NB4 (cell line): ENCODE data around the gene SMARCAL1.

Experiments used
- DNase-seq: peaks from one replicate; pipeline ENCODE4 v3.0.0; 2010; ENCODE audit warnings: low read depth
- H3K4me3 ChIP-seq: one replicate; pipeline ENCODE4 v1.5.1; 2011; ENCODE audit warnings: mild to moderate bottlenecking, low read depth, low read length, moderate library complexity
- CTCF ChIP-seq: IDR thresholded peaks from one replicate; pipeline ENCODE4 v1.5.1; 2012; ENCODE audit warnings: low read depth, low read length
- MAX ChIP-seq: IDR thresholded peaks from 2 replicates; pipeline ENCODE4 v1.6.1; 2011; ENCODE audit warnings: low read depth, low read length
- MYC ChIP-seq: IDR thresholded peaks from 2 replicates; pipeline ENCODE4 v1.6.1; 2011; ENCODE audit warnings: low read depth, low read length
- POLR2A ChIP-seq: IDR thresholded peaks from 2 replicates; pipeline ENCODE4 v1.6.1; 2011; ENCODE audit warnings: mild to moderate bottlenecking; ENCODE audit not compliant: insufficient read length; ENCODE audit errors: extremely low read depth

The SMARCAL1 gene

GRCh38 chr2:216473187-216473586, 60.9 kb downstream of the SMARCAL1 start:
- no peak for DNase-seq
- H3K4me3 ChIP-seq = no peak overlapping the region
- TF ChIP-seq MYC (no peak), CTCF (no peak), MAX (no peak), POLR2A (no peak)

GRCh38 chr2:216474925-216475670, 62.8 kb downstream of the SMARCAL1 start:
- H3K4me3 ChIP-seq = no peak overlapping the region
- DNase-seq = peak; percentile 64
- TF ChIP-seq MYC (no peak), MAX (no peak), POLR2A (no peak), CTCF (no peak)

- no peak overlapping the region for H3K4me3 ChIP-seq
- peak; percentile 48 for DNase-seq
- no peak for TF ChIP-seq CTCF
- TF ChIP-seq POLR2A = no peak
- no peak for TF ChIP-seq MAX
- TF ChIP-seq MYC = no peak
Observed at GRCh38 chr2:216475767-216476166, 63.5 kb downstream of the SMARCAL1 start.

- peak; percentile 77 for DNase-seq
- no peak overlapping the region for H3K4me3 ChIP-seq
- TF ChIP-seq CTCF (no peak), POLR2A (no peak), MAX (no peak)
Observed at GRCh38 chr2:216477283-216478035, 65.2 kb downstream of the SMARCAL1 start.

- no peak overlapping the region for H3K4me3 ChIP-seq
- TF ChIP-seq CTCF (no peak), MYC (peak; percentile 74), MAX (peak; percentile 71)
- peak; percentile 76 for DNase-seq
Observed at GRCh38 chr2:216478151-216478550, 65.9 kb downstream of the SMARCAL1 start.
